Osteoblast (primary cell): Measurements from ENCODE around the gene ZNF440. TPM values are rescaled to one million over a fixed set of nuclear protein-coding genes. Genes with fewer than 3 reads are reported as not detected.
A peak's percentile ranks its signal among the peaks of the same experiment; 100 is the strongest.

Source experiments
- DNase-seq: peaks from one replicate; pipeline ENCODE4 v3.0.0; 2011; ENCODE audit warnings: low spot score, mixed read lengths; ENCODE audit not compliant: insufficient read length; ENCODE audit errors: missing footprints
- H2AFZ ChIP-seq: 2 replicates; pipeline ENCODE4 v1.6.0; 2011; ENCODE audit warnings: mild to moderate bottlenecking, low read length
- H3K27ac ChIP-seq: 2 replicates; pipeline ENCODE4 v1.5.1; 2011; ENCODE audit warnings: mild to moderate bottlenecking, low read depth, low read length, moderate library complexity
- H3K27me3 ChIP-seq: 2 replicates; pipeline ENCODE4 v1.6.0; 2012; ENCODE audit warnings: mild to moderate bottlenecking, control low read depth, inconsistent platforms, low read length, moderate library complexity; ENCODE audit not compliant: insufficient read depth
- H3K36me3 ChIP-seq: 2 replicates; pipeline ENCODE4 v1.5.1; 2011; ENCODE audit warnings: mild to moderate bottlenecking, low read length, control low read depth, moderate library complexity; ENCODE audit not compliant: insufficient read depth
- H3K4me1 ChIP-seq: 2 replicates; pipeline ENCODE4 v1.5.1; 2011; ENCODE audit warnings: mild to moderate bottlenecking, low read length, control low read depth, moderate library complexity; ENCODE audit not compliant: insufficient read depth
- H3K4me2 ChIP-seq: 2 replicates; pipeline ENCODE4 v1.6.0; 2011; ENCODE audit warnings: mild to moderate bottlenecking, low read length; ENCODE audit not compliant: insufficient read depth
- H3K4me3 ChIP-seq: fragments of 200-600 bp; sonication (generic); 3 replicates; pipeline ENCODE4 v1.5.1; 2012; ENCODE audit warnings: mild to moderate bottlenecking, low read length, inconsistent platforms; ENCODE audit not compliant: insufficient read depth
- H3K79me2 ChIP-seq: 2 replicates; pipeline ENCODE4 v1.6.0; 2012; ENCODE audit warnings: mild to moderate bottlenecking, low read length, control low read depth, inconsistent platforms; ENCODE audit not compliant: insufficient read depth
- H3K9me3 ChIP-seq: 2 replicates; pipeline ENCODE4 v1.5.1; 2011; ENCODE audit warnings: low read depth, low read length, control low read depth
- H4K20me1 ChIP-seq: 2 replicates; pipeline ENCODE4 v1.6.0; 2012; ENCODE audit warnings: mild to moderate bottlenecking, low read length, control low read depth; ENCODE audit not compliant: insufficient read depth
- total RNA-seq: library from RNA; depleted of rRNA; stranded (reverse); fragments of >200 nt; gene quantifications from 2 replicates; pipeline ENCODE4 v1.2.3, GENCODE V29; 2012
- TF ChIP-seq, protein P1 (sequence below): IDR thresholded peaks from 2 replicates; pipeline ENCODE4 v1.5.1; 2011; ENCODE audit warnings: mild to moderate bottlenecking, low read depth, low read length, moderate library complexity; ENCODE audit errors: extremely low read depth

ZNF440 gene
- 10.6 and 11.2 TPM in 2 replicates for total RNA-seq

DNA sequence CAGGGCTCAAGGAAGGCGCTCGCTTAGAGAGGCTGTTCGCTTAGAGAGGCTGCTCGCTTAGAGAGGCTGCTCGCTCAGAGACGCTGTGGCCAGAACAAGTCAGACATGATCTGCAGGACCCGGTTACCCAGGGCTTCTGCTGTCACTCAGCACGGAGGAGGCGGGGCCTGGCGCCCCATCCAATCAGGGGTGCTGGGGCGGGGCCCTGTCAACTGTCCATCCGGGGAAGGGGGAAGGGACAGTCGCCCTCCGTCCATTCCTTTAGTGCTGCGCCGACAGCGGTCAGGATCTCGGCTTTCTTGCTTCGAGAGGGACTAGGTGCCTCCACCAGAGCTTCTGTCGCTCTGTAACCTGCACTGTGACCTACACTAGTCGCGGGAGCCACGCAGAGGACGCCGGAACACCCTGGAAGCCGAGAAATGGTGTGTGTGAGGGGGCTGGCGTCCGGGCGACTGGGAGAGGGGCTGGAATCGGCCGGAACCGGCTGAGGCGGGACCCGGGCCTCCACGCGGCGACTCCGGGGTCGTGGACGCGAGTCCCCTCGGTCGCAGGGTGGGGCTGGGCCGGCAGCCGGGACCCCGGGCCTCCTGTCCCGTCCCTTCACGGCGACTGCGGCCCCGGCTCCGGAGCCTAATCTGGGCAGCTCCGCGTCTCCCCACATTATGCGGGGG, at the start of gene ZNF440:
Gene ZNF440 (plus strand): TSS at position 245 of the 671 bp plus-strand sequence. CDS start 175 bp downstream, at position 420.
- H3K27ac ChIP-seq, result peak within 1 kb of the TSS; percentile 70
- peaks cover 21% of the 10 kb centered on the region for H3K79me2 ChIP-seq
- peak; percentile 99 for DNase-seq
- peaks cover 2% of the 10 kb centered on the region for H3K9me3 ChIP-seq
- peaks cover 5% of the 10 kb centered on the region for H3K4me1 ChIP-seq
- H3K36me3 ChIP-seq, result peaks cover 3% of the 10 kb centered on the region
- peak within 1 kb of the TSS; percentile 99 for H2AFZ ChIP-seq
- H3K4me2 ChIP-seq, result peak within 1 kb of the TSS; percentile 88
- peak within 1 kb of the TSS; percentile 96 for H3K4me3 ChIP-seq
- no peaks in the 10 kb centered on the region for H4K20me1 ChIP-seq
- TF ChIP-seq, protein P1, sequence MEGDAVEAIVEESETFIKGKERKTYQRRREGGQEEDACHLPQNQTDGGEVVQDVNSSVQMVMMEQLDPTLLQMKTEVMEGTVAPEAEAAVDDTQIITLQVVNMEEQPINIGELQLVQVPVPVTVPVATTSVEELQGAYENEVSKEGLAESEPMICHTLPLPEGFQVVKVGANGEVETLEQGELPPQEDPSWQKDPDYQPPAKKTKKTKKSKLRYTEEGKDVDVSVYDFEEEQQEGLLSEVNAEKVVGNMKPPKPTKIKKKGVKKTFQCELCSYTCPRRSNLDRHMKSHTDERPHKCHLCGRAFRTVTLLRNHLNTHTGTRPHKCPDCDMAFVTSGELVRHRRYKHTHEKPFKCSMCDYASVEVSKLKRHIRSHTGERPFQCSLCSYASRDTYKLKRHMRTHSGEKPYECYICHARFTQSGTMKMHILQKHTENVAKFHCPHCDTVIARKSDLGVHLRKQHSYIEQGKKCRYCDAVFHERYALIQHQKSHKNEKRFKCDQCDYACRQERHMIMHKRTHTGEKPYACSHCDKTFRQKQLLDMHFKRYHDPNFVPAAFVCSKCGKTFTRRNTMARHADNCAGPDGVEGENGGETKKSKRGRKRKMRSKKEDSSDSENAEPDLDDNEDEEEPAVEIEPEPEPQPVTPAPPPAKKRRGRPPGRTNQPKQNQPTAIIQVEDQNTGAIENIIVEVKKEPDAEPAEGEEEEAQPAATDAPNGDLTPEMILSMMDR, result no peak
- H3K27me3 ChIP-seq, result no peaks in the 10 kb centered on the region

DNA sequence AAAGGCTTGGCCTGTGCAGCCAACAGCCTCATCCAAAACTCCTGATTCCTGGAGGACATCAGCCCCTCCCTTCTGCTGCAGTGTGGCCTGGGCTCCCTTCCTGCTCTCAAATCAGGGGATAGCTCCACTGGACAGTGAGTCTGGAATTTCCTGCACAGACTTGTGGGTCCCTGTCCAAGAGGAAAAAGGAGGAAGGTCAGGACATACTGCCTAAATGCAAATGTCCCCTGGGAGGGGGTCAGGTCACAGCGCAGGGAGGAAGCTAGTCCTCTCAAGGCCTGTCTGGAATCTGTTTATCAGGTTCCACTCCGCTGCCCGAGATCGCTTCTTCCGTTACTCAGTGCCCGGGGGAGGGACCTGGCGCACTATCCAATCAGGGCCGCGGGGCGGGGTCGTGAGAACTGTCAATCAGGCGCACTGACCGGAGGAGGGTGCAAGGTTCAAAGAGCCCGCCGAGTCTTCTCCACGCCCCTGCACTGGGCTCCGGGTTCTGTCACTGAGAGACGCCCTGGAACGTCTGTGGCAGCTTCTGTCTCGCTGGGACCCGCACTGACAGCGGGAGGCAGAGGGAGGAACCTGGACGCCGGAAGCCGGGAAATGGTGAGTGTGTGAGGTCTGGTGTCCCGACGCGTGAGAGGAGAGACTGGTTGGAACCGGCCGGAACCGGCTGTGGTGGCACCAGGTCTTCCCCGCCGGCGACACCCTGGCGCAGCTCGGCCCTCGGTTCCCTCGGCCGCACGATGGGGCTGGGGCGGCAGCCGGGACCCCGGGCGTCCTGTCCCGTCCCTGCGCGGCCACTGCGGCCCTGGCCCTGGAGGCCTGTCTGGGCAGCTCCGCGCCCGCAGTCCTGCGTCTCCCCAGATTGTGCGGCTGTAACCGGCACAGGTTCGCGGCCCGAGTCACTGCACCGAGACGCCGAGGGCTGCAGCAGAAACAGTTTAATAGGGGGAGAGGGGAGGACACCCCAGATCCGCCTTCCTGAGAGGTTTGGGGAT, 47.2 kb upstream of the ZNF440 start, which contains the start of gene ZNF441:
Gene ZNF441 (plus strand): TSS at position 404 of the 995 bp plus-strand sequence. CDS start 194 bp downstream, at position 598.
- no peaks in the 10 kb centered on the region for H3K9me3 ChIP-seq
- peak within 1 kb of the TSS; percentile 94 for H3K4me2 ChIP-seq
- H4K20me1 ChIP-seq, result peaks cover 4% of the 10 kb centered on the region
- peak within 1 kb of the TSS; percentile 83 for H3K4me3 ChIP-seq
- H3K79me2 ChIP-seq, result peaks cover 37% of the 10 kb centered on the region
- no peaks in the 10 kb centered on the region for H3K27me3 ChIP-seq
- TF ChIP-seq, protein P1, result no peak
- DNase-seq, result peak; percentile 97
- peak within 1 kb of the TSS; percentile 76 for H3K27ac ChIP-seq
- peaks cover 4% of the 10 kb centered on the region for H3K36me3 ChIP-seq
- H3K4me1 ChIP-seq, result peaks cover 10% of the 10 kb centered on the region
- H2AFZ ChIP-seq, result peak within 1 kb of the TSS; percentile 100

DNA sequence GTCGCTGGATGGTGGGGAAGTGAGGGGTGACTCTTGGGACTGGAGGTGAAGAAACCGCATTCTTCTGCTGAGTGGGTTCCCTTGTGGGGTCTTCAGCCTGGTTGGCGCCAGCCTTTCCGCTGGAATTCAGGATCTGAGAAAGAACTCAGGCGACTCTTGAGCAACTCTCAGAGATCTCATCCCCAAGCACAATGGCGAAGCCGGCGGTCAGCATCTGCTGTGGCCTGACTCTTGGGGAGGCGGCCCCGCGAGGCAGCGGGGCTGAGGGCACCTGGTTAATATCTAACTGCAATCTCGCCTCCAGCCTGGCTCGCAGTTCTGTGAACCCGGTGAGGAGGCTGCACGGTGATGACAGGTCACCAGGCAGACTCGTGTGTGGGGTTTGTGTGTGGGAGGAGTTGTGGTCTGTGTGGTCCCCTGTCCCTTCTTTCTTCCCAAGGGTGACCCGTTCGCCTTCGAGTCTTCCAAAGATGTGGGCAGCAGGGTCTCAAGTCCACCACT, 46.4 kb upstream of the ZNF440 start:
- TF ChIP-seq, protein P1, result no peak
- peaks cover 43% of the 10 kb centered on the region for H3K79me2 ChIP-seq
- H3K4me1 ChIP-seq, result peaks cover 10% of the 10 kb centered on the region
- peak overlapping the region; percentile 100 for H2AFZ ChIP-seq
- H4K20me1 ChIP-seq, result peaks cover 4% of the 10 kb centered on the region
- no peaks in the 10 kb centered on the region for H3K27me3 ChIP-seq
- peak overlapping the region; percentile 83 for H3K4me3 ChIP-seq
- H3K27ac ChIP-seq, result peak overlapping the region; percentile 76
- H3K9me3 ChIP-seq, result peaks cover 3% of the 10 kb centered on the region
- peak overlapping the region; percentile 94 for H3K4me2 ChIP-seq
- DNase-seq, result peak; percentile 83
- peaks cover 4% of the 10 kb centered on the region for H3K36me3 ChIP-seq
